GM12878 (cell line): ENCODE measurements around the gene MAML2. TPM values are rescaled to one million over a fixed set of nuclear protein-coding genes. Genes with fewer than 3 reads are reported as not detected.

Source experiments
- ASH2L ChIP-seq: fragments of 300-600, 200-600 bp; sonication (generic); IDR thresholded peaks from 2 replicates; pipeline ENCODE4 v1.6.1; 2017; ENCODE audit warnings: low read depth, mild to moderate bottlenecking, borderline replicate concordance
- BCLAF1 ChIP-seq: fragments of 450-650 bp; IDR thresholded peaks from 2 replicates; pipeline ENCODE4 v1.6.1; 2017; ENCODE audit warnings: antibody characterized with exemption, mild to moderate bottlenecking, moderate library complexity
- CHD1 ChIP-seq: IDR thresholded peaks from 2 replicates; pipeline ENCODE4 v1.6.1; 2012; ENCODE audit warnings: low read depth, low read length, improper control_type of control experiment
- CREB1 ChIP-seq: IDR thresholded peaks from 2 replicates; pipeline ENCODE4 v1.6.1; 2012; ENCODE audit warnings: low read depth, mild to moderate bottlenecking, inconsistent platforms
- CREM ChIP-seq: IDR thresholded peaks from 2 replicates; pipeline ENCODE4 v1.6.1; 2014; ENCODE audit warnings: antibody characterized with exemption, low read depth
- CTCF ChIP-seq, 3 experiments: IDR thresholded peaks in 2 of 3; conservative IDR thresholded peaks in 1 of 3; 2 replicates each; pipeline ENCODE4 v1.5.1; 2011; ENCODE audit warnings: low read depth in 3 of 3, low read length in 3 of 3, mild to moderate bottlenecking in 3 of 3, control low read depth in 2 of 3, moderate library complexity in 2 of 3, inconsistent platforms in 1 of 3, mixed read lengths in 1 of 3; ENCODE audit not compliant: control insufficient read depth in 2 of 3, insufficient read depth in 1 of 3; ENCODE audit errors: extremely low read depth in 1 of 3
- ETV6 ChIP-seq, 2 experiments: fragments of 450-650 bp in 1 of 2; IDR thresholded peaks in 1 of 2; conservative IDR thresholded peaks in 1 of 2; 2 replicates each; pipeline ENCODE4 v1.6.1; 2014; ENCODE audit warnings: antibody characterized with exemption in 1 of 2, borderline replicate concordance in 1 of 2, low read depth in 1 of 2, mild to moderate bottlenecking in 1 of 2, moderate library complexity in 1 of 2
- EZH2 ChIP-seq: IDR thresholded peaks from 2 replicates; pipeline ENCODE4 v1.6.1; 2012; ENCODE audit warnings: low read depth, mild to moderate bottlenecking, control low read depth, inconsistent platforms, low read length, borderline replicate concordance; ENCODE audit not compliant: control insufficient read depth
- FOXK2 ChIP-seq: fragments of 450-650 bp; IDR thresholded peaks from 2 replicates; pipeline ENCODE4 v1.6.1; 2017; ENCODE audit warnings: mild to moderate bottlenecking, moderate library complexity
- HDAC6 ChIP-seq: fragments of 200-600 bp; sonication (generic); IDR thresholded peaks from one replicate; pipeline ENCODE4 v1.8.0; 2017; ENCODE audit warnings: antibody characterized with exemption; ENCODE audit not compliant: unreplicated experiment
- JUND ChIP-seq: IDR thresholded peaks from 2 replicates; pipeline ENCODE4 v1.6.1; 2012; ENCODE audit warnings: low read depth, mild to moderate bottlenecking, low read length, improper control_type of control experiment, moderate library complexity
- MEF2A ChIP-seq: IDR thresholded peaks from 2 replicates; pipeline ENCODE4 v1.6.1; 2011; ENCODE audit warnings: low read depth, mild to moderate bottlenecking, low read length, moderate library complexity; ENCODE audit not compliant: insufficient read depth
- MTA2 ChIP-seq: fragments of 450-650 bp; IDR thresholded peaks from 2 replicates; pipeline ENCODE4 v1.6.1; 2016; ENCODE audit warnings: low read depth, mild to moderate bottlenecking, moderate library complexity
- SIN3A ChIP-seq: IDR thresholded peaks from 2 replicates; pipeline ENCODE4 v1.6.1; 2012; ENCODE audit warnings: low read depth, low read length, improper control_type of control experiment
- SMAD5 ChIP-seq: IDR thresholded peaks from 2 replicates; pipeline ENCODE4 v1.6.1; 2016; ENCODE audit warnings: antibody characterized with exemption, low read depth
- SREBF2 ChIP-seq: IDR thresholded peaks from 2 replicates; pipeline ENCODE4 v1.6.1; 2012; ENCODE audit warnings: mild to moderate bottlenecking, low read length
- SRF ChIP-seq, 2 experiments: IDR thresholded peaks; 2 replicates each; pipeline ENCODE4 v1.6.1; 2011; ENCODE audit warnings: low read depth in 2 of 2, low read length in 2 of 2, mild to moderate bottlenecking in 1 of 2, moderate library complexity in 1 of 2
- SUZ12 ChIP-seq: fragments of 200-600 bp; sonication (generic); IDR thresholded peaks from one replicate; pipeline ENCODE4 v1.6.1; 2018; ENCODE audit warnings: antibody characterized with exemption, mild to moderate bottlenecking; ENCODE audit not compliant: unreplicated experiment
- ZNF207 ChIP-seq: fragments of 450-650 bp; IDR thresholded peaks from 2 replicates; pipeline ENCODE4 v1.6.1; 2014; ENCODE audit warnings: antibody characterized with exemption, mild to moderate bottlenecking, borderline replicate concordance
- ZNF217 ChIP-seq: fragments of 450-650 bp; IDR thresholded peaks from 2 replicates; pipeline ENCODE4 v1.6.1; 2017; ENCODE audit warnings: antibody characterized with exemption, mild to moderate bottlenecking
- ZNF384 ChIP-seq: IDR thresholded peaks from 2 replicates; pipeline ENCODE4 v1.6.1; 2012; ENCODE audit warnings: low read depth, mild to moderate bottlenecking, low read length, improper control_type of control experiment, borderline replicate concordance
- polyA plus RNA-seq, 11 experiments: library from polyadenylated mRNA; depleted of rRNA in 4 of 11; unstranded in 6 of 11; stranded (reverse) in 5 of 11; fragments of >200 nt; fragmentation: Nextera tagmentation in 4 of 11; fragmentation: Illumina TruSeq in 1 of 11; extraction: Ambion mirVana in 4 of 11; extraction: Trizol in 1 of 11; gene quantifications; 1 replicate in 1 of 11; 2 replicates in 10 of 11; pipeline versions ENCODE4 v1.2.1 to v1.2.3, GENCODE V29; 2011 to 2016; ENCODE audit warnings: inconsistent platforms in 2 of 11, missing spikeins in 2 of 11, low read depth in 1 of 11
- total RNA-seq, 4 experiments: library from RNA; depleted of rRNA in 3 of 4; stranded (reverse); fragments of >200 nt in 3 of 4; fragmentation: Illumina TruSeq in 1 of 4; extraction: Trizol in 1 of 4; gene quantifications; 2 replicates each; pipeline versions ENCODE4 v1.2.1 to v1.2.3, GENCODE V29; 2013 to 2021
- TF ChIP-seq, protein P1 (sequence below): fragments of 450-650 bp; IDR thresholded peaks from 2 replicates; pipeline ENCODE4 v1.6.1; 2017; ENCODE audit warnings: low read depth, mild to moderate bottlenecking, moderate library complexity

The MAML2 gene
- total and polyA plus RNA-seq, 10 of the 15 experiments (the other 5 are each of a cell fraction or from before 2014, with no cell fraction given), result 2.5 to 15.1 (median 12.0) TPM

GRCh38 chr11:96338910-96339705 lies 3.9 kb downstream of the MAML2 start (continued):
- TF ChIP-seq CREB1 (no peak), EZH2 (no peak), SIN3A (no peak), MEF2A (peak; percentile 85; the same call in 1 of the 2 replicates), ASH2L (no peak), SMAD5 (no peak), CTCF (IDR thresholded peaks at IDR 0.05 in 2 of 3, conservative IDR thresholded peaks at IDR 0.05 in 1 of 3; ENCODE audit: control insufficient read depth in 2 of 3, extremely low read depth in 1 of 3, insufficient read depth in 1 of 3, low read depth in 3 of 3, low read length in 3 of 3) (no peak), SRF (IDR thresholded peaks at IDR 0.05; ENCODE audit: low read depth in 2 of 2, low read length in 2 of 2) (no peak), ZNF217 (peak; percentile 37; the same call in 1 of the 2 replicates), ZNF207 (no peak), CHD1 (no peak), FOXK2 (no peak), BCLAF1 (no peak), JUND (no peak), ETV6 (conservative IDR thresholded peaks at IDR 0.05 in 1 of 2, IDR thresholded peaks at IDR 0.05 in 1 of 2; ENCODE audit: borderline replicate concordance in 1 of 2, low read depth in 1 of 2) (peak in 1 of 2 experiments; percentile 86; a peak in 2 of 4 replicates), ZNF384 (peak; percentile 85), HDAC6 (no peak), SUZ12 (no peak), CREM (peak; percentile 25; the same call in 1 of the 2 replicates), SREBF2 (no peak), MTA2 (no peak; the same call in 1 of the 2 replicates)
- TF ChIP-seq, protein P1, sequence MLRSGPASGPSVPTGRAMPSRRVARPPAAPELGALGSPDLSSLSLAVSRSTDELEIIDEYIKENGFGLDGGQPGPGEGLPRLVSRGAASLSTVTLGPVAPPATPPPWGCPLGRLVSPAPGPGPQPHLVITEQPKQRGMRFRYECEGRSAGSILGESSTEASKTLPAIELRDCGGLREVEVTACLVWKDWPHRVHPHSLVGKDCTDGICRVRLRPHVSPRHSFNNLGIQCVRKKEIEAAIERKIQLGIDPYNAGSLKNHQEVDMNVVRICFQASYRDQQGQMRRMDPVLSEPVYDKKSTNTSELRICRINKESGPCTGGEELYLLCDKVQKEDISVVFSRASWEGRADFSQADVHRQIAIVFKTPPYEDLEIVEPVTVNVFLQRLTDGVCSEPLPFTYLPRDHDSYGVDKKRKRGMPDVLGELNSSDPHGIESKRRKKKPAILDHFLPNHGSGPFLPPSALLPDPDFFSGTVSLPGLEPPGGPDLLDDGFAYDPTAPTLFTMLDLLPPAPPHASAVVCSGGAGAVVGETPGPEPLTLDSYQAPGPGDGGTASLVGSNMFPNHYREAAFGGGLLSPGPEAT, result peak; percentile 74
